GM19351 (cell line): ENCODE results near the gene ADAM11.

Experiments
- ATAC-seq: cut with Tn5 transposase; IDR thresholded peaks from one replicate; pipeline ENCODE4 v1.9.1; 2021; ENCODE audit warnings: mild to moderate bottlenecking, moderate library complexity; ENCODE audit not compliant: unreplicated experiment

Gene ADAM11

DNA sequence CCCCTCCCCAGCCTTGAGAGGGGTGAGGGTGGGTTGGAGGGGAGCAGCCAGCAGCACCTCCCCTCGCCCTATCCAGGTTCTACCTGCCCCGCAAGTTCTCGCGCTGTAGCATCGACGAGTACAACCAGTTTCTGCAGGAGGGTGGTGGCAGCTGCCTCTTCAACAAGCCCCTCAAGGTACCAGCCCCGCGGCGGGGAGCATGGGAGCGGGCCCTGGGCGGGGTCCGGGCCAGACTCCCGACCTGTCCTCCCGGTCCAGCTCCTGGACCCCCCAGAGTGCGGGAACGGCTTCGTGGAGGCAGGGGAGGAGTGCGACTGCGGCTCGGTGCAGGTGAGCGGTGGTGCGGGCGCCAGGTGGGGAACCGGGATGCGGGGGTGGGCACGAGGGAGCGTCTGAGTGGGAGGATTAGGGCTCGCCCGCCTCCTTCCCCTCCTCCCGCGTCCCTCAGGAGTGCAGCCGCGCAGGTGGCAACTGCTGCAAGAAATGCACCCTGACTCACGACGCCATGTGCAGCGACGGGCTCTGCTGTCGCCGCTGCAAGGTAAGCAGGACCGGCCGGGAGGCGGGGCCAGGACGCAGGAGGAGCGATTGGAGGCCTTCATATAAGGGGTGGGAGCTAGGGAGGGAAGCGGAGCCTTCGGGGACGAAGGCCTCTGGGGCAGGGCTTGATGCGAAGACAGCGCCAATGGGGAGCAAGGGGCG, 16.5 kb downstream of the ADAM11 start:
- peak; percentile 90 for ATAC-seq

DNA sequence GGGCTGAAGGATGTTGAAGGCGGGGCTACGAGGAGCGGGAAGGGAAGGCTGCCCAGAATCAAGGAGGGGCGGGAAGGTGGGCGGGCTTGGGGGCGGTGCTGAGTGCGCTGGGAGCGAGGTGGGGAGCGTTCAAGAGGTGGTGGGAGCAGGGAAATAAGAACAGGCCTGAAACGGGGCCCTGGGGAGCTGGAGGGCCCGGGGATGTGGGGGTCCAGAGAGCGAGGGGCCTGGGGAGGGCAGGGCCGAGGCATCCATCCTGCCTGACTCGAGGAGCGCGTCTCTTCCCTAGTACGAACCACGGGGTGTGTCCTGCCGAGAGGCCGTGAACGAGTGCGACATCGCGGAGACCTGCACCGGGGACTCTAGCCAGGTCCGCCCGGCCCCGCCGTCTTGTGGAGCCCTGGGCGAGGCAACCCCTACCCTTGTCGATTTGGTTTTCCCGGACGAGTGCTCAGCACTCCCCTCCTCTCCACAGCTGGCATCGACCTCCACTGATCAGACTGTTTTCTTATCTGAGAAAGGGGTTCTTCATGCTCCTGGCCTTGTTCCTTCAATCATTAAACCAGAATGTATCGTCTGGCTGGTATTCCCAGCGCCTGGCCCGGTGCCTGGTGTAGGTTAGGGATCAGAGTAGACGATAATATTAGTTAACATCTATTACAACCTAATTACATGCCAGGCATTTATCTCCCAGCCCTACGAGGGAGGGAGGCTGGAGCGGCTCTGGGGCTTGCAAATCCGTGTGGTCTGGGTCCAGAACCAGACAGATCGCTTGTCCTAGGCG, 17.2 kb downstream of the ADAM11 start:
- peak; percentile 11 for ATAC-seq

DNA sequence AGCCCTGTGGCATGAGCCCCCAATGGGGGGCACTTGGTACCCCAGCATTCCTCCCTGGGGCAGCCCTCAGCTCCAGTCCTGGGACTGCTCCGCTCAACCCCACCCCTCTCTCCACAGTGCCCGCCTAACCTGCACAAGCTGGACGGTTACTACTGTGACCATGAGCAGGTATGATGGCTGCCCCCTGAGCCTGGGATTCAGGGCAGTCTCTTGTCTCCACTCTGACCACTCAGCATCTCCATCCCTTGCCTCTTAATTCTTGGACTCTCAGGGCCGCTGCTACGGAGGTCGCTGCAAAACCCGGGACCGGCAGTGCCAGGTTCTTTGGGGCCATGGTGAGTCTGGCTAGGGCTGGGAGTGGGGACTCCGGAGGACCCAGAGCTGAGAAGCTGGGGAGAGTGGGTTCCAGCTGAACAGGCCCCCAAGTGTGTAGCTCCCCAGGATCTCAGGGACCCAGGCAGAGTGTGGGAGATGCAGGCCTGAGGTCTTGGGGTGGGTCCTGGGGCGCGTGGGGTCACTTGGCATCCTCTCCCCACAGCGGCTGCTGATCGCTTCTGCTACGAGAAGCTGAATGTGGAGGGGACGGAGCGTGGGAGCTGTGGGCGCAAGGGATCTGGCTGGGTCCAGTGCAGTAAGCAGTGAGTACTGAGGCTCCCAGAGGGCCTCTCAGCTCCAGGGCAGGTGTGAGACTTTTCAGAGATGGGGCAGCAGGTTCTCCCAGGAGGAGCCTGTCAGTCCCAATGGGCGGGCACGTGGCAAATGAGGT, 18.0 kb downstream of the ADAM11 start:
- ATAC-seq, result no peak

DNA sequence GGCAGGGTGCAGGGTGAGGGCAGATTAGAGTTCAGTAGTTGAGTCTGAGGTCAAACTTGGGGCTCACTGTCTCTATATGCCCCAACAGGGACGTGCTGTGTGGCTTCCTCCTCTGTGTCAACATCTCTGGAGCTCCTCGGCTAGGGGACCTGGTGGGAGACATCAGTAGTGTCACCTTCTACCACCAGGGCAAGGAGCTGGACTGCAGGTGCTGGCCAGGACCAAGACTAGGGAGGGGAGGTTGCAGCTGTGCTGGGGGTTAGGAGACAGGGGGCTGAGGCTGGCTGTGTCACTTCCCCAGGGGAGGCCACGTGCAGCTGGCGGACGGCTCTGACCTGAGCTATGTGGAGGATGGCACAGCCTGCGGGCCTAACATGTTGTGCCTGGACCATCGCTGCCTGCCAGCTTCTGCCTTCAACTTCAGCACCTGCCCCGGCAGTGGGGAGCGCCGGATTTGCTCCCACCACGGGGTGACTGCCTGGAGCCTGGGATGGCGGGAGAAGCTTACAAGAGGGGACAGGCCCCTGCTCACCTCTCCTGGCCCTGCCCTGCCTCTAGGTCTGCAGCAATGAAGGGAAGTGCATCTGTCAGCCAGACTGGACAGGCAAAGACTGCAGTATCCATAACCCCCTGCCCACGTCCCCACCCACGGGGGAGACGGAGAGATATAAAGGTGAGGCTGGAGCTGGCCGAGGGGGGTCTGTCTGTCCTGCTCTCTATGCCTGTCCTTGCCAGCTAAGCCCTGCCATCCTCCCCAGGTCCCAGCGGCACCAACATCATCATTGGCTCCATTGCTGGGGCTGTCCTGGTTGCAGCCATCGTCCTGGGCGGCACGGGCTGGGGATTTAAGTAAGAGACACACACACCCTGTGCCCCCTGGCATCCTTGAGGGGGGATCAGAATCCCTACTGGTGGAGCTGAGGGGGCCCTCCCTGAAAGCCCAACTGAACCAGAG, 18.9 kb downstream of the ADAM11 start:
- ATAC-seq, result no peak

GRCh38 chr17:44778656-44779210, 19.9 kb downstream of the ADAM11 start:
- no peak for ATAC-seq

- ATAC-seq, result no peak
Measured at GRCh38 chr17:44779211-44780025, 20.6 kb downstream of the ADAM11 start.

DNA sequence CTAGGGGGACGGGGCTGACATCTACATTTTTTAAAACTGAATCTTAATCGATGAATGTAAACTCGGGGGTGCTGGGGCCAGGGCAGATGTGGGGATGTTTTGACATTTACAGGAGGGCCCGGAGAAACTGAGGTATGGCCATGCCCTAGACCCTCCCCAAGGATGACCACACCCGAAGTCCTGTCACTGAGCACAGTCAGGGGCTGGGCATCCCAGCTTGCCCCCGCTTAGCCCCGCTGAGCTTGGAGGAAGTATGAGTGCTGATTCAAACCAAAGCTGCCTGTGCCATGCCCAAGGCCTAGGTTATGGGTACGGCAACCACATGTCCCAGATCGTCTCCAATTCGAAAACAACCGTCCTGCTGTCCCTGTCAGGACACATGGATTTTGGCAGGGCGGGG, 21.4 kb downstream of the ADAM11 start:
- ATAC-seq, result no peak

- no peak for ATAC-seq
Measured at GRCh38 chr17:44780845-44781480, 22.2 kb downstream of the ADAM11 start.

DNA sequence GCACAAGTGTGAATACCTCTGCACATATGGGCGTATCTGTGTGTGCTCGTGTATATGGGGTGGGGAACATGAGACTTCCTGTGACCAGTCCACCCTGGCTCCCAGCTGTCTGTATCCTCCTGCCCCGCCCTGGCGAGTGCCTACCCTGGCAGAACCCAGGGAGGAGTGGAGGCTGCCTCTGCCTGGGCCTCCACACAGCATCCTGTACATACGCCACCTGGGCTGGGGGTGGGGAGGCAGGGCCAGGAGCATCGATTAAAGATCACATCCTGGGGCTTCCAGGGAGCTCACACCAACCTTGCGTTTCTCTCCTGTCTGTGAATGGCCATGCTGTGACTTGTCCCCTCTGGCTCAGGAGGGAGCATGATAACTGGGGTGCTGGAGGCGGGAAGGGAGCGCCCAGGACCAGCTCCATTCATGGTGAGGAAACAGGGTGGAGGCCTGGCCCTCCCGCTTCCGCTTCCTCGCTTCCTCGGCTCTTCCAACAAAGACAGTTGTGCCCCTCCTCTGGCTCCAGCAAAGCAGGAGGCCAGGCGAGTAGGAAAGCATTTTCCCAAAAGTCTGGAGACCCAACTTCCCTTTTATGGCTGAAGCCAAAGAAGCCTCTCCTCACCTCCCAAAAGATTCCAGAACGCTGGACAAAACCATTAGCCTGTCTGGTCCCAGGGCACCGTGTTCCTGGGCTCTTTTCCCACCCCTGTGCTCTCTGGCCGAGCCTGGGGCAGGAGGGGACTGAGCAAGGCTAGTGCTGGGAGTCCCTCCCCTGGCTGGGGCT, 22.9 kb downstream of the ADAM11 start:
- ATAC-seq, result no peak

DNA sequence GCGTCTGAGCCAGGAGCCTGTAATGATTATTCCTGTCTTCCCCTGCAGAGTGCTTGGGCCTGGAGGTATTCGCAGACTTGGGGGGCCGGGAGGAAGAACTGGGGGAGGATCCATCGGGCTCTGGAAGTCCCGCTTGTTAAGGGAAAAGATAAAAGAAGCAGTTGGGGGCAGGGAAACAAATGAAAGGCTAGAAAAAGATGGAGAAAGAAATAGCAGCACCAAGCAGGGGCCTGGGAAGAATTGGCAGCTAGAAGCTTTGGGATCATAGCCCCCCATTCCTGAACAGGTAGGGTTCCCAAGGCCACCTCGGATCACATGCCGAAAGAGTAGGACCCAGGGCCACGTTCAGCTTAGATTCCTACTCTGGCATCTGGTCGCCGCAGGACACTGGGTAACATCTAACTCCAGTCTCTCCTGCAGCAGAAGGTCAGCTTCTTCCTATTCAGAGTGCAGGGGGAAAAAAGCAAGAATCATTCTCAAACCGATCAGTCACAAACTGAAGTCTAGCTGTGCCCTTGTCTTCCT, 23.6 kb downstream of the ADAM11 start:
- no peak for ATAC-seq

DNA sequence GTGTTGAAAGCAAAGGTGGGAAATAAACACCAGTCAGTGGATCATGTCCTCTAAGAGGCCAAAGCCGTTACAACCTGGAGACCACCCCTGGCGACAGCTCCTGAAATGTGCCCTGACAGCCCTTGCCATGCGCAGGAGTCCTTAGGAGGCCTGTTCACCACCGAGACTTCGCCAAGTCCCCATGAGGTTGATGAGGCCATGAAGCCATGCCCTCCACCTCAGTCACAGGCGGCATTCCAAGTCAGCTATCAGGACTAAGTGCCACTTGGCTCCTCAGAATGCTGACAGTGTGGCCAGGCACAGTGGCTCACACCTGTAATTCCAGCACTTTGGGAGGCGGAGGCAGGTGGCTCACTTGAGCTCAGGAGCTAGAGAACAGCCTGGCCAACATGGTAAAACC, 27.1 kb downstream of the ADAM11 start:
- no peak for ATAC-seq

DNA sequence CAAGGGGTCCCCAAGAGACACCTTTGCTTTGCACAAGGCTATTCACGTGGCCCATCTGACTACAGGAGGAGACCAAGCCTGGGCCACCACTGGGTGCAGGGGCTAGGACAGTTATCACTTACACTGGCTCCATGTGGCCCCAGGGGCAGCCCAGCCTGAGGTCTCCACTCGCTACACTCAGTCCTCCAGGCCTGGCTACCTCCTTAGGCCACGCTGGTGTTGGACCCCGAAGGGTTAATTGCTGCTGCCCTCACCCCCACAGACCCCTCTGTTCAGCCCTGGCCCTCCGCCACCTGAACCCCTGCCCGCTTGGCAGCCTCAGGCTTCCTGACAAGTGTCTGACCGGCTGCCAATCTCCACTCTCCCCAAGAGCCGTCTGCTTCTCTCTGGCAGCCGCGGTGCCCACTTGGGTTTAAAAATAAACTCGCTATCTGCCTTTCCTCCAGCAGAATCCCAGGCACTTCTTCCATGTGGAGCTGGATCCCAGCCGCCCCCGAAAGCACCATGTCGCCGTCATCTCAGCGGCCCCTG, 27.8 kb downstream of the ADAM11 start:
- ATAC-seq, result no peak

- ATAC-seq, result no peak
Measured at GRCh38 chr17:44787271-44787940, 28.6 kb downstream of the ADAM11 start.

DNA sequence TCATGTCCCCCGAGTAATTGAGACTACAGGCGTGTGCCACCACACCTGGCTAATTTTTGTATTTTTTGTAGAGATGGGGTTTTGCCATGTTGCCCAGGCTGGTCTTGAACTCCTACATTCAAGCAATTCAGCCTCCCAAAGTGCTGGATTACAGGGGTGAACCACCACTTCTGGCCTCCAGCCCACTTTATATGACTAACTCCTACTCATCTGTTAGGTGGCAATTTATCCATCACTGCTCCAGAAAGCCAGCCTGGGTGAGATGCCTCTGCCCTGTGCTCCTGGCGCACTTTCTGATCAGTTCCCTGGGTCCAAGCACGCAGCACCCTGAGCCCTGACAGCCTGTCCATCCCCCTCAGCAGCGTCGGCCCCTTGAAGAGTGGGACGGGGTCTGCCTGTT, 29.4 kb downstream of the ADAM11 start:
- no peak for ATAC-seq

GRCh38 chr17:44792276-44792675, 33.5 kb downstream of the ADAM11 start:
- no peak for ATAC-seq

- ATAC-seq, result no peak
Measured at GRCh38 chr17:44793885-44794842, 35.4 kb downstream of the ADAM11 start.
